CD4-positive, alpha-beta T cell treated with Interleukin-15 for 1 hour (primary cell): ENCODE data around the gene KMT2C.
A peak's percentile ranks its signal among the peaks of the same experiment; 100 is the strongest.

ENCODE experiments used
- DNase-seq: peaks from one replicate; pipeline ENCODE4 v3.0.0-alpha.2; 2020

Gene KMT2C

DNA sequence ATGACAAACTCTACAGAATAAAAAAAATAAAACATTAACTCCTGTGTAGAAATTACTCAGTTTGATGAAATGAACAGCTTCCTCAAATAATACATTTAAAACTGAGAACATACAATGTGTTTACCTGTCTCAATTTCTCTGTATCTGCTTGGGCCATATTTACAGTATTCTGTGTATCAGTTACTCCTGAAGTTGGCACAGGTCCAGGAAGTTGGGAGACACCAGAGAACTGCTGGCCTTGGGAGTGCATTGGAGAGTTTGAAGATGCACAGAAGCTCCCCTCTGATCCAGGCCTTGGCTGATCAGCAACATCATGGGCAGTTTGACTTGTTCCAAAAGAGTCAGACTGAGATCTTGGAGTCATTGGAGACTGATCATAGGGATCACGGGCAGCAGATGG is 255.2 kb downstream of the KMT2C start:
- no peak for DNase-seq

DNA sequence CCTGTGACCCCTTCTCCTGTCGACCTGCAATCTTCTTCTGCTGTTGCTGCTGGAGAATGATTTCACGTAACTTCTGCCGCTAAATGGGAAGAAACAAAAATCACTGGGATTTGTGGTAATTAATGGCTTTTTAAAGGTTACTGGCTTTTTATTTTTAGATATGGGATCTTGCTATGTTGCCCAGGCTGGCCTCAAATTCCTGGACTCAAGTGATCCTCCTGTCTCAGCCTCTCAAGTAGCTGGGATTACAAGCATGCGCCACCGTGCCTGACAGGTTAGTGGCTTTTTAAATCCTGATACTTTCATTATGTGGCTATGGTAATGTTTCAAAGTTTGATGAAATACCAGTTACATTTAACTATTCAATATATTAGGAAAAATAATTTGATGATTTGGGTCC is 255.8 kb downstream of the KMT2C start:
- no peak for DNase-seq

DNA sequence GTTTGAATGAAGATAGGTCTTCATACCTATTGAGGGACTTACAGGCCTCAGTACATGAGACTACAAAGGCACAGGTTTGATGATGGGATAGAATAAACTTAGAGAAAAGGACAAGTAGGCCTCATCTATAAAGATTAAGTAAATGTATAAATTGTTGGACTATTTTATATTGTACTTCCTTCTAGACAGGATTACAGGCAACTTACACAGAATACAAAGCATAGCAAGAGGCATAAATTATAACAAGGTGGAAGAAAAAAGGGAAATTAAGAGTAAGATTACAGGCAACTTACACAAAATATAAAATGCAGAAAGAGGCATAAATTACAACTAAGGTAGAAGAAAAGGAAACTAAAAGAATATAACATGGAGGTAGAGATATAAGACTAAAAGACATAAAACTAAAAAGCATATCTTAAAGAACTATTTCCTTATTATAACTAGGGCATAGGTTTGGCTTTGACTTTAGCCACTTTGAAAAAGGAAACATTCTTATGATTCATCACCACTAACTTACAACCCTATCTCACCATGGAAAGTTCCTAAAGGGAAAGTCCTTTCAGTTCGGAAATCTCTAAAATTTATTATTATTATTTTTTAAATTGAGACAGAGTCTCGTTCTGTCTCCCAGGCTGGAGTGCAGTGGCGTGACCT is 257.3 kb downstream of the KMT2C start:
- DNase-seq: no peak

DNA sequence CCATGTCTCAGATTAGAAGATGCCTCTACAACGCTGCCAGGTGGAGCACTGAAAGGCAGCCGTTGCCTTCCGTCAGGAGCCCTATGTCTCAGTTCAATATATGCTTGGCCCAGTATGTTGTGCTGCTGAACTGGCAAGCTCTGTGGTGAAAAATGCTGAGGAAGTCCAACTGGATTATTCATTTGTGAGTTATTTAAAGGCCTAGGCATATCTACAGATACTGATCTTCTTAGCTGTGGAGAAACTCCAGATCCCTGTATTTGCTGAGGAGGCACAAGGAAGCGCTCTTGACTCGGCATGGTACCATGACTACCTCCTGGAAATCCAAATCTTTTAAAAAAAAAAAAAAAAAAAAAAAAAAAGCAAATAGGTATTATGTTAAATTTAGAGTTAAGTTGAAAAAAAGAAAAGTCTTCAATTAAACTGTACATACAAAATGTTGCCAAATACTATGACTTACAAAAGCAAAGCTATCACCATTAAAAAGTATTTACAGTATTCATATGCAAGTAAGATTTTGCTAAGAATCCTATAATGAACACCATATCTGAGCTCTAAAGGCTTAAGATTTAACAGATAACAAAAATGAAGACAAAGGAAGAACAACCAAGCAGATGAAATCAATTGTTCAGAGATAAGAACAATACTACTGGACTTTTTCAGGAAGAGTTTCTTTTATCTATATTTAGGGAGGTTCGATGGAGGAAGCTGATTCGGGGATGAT is 258.0 kb downstream of the KMT2C start:
- no peak for DNase-seq

DNA sequence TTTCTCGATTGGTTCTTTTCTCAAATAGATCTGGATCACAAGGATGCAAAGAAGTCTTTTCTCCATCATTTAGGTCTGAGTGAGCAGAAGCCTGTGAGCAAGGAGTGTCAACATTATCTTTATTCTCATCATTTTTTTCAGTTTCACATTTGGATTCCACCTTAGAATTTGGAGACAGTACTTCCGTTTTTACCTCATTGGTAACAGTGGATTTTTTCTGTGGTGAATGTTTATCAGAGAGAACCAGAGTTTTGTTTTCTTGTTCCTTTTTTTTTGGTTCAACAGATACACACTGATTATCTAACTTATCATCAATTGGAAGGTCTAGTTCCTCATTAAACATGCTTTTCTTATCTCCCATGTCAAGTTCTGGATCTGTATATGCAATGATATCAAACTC is 259.0 kb downstream of the KMT2C start:
- DNase-seq: no peak

DNA sequence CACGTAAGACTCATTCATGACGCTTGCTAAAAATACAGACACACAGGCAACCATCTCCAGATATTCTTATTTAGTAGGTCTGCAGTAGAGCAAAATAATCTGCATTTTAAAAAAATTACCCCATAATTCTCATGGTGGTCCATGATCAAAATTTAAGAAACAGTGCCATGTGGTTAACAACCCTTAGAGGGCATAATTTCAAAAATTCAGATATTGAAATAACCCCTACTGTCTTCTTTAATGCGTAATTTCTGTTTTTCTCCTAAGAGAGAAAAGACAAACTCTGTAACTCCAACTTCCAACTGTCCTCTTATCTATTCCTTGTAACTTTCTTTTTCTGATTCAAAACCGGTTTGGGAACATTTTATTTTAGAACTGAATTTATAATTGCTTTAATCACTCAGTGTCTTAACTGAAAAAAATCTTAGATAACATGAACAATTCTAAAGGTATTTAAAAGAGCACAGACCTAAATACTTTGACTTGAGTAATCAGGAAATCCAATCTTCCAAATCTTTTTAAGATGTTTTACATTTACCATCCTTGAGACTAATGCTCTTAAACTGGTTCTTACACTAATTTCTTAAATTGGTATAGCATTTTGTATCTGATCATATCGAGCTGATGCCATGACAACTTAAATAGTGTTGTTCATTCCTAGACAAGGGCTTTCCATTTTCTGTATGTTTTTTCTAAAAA is 262.3 kb downstream of the KMT2C start:
- DNase-seq: no peak

DNA sequence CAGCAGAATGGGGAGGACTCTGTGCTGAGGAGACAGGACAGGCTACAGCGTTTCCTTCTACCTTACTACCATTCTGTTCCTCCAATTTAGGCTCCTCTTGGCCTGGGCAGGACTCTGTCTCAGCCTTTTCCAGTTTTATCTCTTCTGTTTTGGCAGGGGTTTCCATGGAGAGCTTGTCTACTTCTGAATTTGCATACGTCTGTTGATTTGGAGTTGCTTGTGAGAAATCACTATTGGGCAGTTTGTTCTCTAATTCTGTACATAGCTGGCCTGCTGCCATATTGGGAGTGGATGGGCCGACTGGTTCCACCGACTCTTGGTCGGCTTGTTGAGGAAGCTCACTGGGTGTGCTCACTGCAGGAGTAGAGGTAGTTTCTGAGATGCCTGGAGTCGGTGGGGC is 273.5 kb downstream of the KMT2C start:
- DNase-seq: no peak

DNA sequence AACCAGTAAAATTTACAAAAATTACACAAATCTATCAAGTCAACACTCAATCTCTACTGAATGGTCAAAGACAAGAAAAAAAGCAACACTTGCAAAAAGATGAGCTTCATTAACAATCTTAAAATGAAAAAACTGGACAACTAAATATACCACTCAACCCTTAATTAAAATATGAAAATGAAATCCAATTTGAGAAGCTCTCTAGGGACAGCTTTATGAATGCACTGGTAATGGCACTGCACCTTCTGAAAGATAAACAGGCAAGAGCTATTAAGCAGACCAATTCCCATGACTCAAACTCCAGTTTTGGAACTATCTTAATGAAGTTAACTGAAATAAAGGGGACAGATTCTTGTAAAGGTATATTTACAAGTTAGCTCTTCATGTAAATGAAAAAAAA is 274.6 kb downstream of the KMT2C start:
- no peak for DNase-seq

DNA sequence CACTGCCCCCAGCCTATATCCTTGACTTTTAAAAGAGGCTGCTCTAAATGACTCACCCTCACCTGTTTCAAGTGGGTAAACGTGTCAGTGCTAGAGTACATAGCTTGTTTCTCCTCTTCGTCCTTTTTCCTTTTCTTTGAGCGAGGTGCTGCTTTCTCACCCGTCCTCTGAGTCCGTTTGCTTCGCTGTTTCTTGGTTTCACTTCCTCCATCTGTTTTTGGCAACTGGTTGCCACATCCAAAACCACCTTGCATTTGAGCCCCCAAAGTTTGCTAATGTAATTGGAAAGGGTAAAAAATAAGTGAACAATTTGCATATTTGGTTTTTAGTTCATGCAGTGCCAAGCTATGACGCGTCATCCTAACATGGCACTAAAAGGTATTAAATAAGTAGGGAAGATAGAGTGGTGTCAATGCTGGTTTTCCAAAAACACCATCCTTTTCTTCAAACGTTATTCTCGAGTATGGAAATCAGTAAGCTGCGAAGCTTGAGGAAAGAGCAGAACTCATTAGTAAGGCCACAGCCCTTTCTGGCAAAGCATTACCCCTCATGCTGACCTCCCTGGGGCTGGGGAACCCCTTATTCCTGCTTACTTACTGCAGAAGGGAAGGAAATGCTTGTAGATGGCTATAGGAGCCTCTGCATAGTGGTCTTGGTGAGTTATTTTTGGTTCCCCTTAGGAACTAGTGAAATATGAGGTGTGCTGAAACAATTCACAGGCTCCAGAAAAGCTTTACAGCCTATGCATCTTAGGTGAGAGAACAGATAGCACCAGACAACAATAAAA is 276.8 kb downstream of the KMT2C start:
- peak; percentile 45 for DNase-seq

DNA sequence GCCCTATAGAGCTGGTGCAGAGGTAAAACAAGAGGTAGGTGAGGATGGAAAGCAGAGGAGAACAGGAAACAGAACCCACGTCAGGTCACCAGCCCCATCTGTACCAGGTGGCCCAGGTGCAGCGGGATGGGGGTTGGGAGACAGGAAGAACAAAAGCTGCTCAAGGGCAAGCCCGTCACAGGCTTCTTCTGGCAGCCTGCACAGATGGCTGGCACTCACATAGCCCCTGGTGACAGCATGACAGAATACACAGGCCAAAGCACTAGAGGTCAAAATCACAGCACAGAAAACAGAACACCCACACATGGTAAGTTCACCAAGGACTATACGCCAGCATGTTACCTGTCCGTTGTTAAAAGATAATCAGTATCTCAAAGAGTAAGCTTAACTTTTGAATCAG is 283.5 kb downstream of the KMT2C start:
- no peak for DNase-seq

DNA sequence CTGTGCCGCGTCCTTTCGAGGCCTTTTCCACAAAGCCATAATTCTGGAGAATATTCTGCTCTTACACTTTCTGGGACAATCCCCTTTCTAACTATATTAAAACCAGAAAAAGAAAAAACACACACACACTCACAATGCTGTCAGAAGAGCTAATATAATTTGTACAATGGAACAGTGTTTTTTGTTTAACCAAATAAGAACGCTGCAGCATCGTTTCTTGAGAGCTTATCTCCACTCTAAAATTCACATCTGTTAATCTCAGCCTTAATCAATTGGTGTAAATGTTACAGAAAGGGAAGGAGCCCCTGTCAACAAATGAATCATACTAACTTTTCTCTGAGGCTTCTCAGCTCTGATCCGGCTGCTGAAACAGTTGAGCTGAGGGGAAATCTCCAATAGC is 286.4 kb downstream of the KMT2C start:
- no peak for DNase-seq

DNA sequence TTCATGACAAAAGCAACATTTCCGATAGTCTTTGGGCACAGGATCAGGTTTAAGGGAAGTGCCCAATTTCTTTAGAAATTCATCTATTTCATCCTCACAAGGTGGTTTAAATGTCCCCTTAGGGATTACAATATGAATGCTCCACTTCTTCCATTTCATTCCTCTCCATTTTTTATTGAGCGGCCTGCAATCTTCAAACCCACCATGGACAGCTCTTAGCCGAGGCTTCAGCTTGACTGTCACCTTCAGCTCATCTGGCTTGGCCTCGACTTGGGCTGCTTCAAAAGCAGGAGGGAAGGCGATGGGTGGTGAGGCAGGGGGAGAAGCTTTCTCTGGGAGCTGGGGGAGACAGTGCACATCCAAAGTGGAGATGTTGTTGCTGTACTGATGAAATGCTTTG is 287.1 kb downstream of the KMT2C start:
- DNase-seq: no peak

DNA sequence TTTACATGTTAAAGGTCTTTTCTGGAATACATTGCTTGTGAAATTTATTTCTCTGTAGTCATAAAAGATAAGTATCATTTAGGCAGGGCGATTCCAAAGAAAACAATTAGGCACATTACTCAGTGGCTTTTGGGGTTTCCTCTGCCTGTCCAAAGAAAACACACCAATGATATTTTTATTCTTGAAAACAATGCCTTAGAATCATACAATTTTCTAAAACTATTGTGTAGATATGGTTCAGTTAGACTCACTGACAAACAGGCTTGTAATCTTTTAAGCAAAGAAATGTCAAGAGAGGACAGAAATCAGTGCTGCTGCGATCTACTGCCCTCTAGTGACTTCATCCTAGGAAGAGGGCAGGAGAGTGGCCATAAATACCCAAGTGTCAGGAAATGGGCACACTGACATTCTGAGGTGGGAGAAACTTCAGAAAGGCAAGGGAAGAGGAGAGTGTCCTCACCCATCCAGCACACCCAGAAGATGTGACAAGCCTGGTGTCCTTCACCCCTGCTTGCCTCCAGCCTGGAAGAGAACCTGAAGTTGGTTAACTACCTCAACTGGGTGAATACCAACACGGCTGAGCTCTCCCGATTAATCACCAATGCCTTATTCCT is 289.8 kb downstream of the KMT2C start:
- no peak for DNase-seq

DNA sequence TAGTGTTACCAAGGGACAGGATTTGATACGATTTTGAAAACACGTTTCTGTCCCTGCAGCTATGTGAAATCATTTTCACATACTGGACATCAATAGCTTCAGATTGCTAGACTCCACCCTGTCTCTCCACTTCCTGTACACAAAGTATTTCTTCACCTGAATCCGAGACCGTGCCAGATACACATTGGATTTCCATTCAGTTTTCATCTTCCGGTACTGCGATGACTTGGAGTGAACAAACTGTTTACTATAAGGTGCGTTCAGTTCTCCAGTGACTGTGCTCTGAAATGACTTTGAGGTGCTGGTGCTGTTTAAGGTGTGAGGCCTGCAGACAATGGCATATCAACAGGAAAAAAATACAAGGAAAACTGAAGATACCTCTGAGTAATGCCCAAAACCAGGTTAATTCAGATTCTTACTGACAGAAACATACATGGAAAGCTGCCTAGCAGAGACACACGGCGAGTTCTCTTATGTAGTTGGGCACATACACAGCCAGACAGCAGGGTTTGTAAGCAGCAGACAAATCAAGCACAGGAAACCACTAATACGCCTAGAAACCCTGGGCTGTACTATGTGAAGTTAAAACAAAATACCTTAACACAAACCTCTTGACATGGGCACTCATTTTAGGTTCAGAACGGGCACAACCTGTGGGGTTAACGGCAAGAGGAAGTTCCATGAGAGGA is 291.1 kb downstream of the KMT2C start:
- no peak for DNase-seq

DNA sequence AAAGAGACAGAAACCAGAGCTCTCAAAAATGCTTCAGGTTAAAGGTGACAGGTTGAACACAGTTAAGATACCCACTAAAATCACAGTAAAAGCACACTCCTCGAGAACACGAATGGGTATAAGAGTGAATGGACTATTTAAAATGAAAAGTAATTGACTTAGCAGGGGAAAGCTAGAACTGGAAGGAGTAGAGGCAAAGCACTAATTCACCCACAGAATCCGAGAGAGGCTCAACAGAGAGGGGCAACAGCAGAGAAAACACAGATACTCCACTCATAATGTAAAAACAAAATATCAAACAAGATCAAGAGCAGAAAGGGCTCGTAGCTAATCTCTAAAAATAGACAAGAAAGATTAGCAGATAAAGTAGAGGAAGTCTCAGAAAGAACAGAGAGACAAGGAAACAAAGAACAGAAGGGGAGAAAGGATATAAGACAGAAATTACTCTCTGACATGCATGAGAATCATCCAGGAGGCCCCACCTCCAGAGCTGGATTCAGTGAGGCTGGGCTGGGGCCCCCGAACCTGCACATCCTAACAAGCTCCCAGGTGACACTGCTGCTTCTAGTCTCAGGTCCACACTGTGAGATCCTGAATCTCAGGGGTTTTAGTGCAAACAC is 292.7 kb downstream of the KMT2C start:
- DNase-seq: no peak

DNA sequence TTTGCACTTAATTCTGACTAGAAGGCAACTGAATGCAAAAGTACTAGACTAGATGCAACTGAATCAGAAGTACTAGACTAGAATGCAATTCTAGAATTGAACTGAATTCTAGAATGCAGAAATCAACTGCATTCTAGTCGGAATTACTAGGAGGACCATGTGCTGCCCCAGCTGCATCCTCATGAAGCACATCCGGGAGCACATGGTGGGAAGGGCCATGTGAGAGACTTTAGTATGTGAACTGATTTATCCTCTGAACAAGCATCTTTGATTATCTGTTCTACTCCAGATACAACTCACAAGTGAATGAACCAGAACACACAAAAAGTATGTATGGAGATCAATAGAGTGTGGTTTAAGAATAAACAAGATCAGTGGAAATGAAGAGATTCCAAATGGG is 295.2 kb downstream of the KMT2C start:
- DNase-seq: no peak

DNA sequence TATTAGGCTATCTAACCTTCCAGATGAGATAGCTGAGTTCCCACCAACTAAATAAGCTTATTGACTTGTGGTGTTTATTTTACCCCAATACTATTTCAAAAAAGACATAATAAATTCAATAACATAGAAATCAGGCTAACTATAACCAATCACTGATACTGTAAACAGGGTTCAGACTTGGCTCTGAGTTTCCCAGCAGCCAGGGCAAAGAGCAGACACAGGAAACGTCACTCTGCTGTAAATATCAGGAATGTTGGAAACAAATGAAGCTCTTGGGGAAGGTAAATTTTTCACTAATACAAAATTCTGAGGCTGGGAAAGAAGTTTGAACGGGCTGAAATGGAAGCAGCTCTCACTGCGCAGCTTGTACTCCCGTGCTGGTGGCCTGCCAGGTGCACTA is 295.7 kb downstream of the KMT2C start:
- DNase-seq: no peak

DNA sequence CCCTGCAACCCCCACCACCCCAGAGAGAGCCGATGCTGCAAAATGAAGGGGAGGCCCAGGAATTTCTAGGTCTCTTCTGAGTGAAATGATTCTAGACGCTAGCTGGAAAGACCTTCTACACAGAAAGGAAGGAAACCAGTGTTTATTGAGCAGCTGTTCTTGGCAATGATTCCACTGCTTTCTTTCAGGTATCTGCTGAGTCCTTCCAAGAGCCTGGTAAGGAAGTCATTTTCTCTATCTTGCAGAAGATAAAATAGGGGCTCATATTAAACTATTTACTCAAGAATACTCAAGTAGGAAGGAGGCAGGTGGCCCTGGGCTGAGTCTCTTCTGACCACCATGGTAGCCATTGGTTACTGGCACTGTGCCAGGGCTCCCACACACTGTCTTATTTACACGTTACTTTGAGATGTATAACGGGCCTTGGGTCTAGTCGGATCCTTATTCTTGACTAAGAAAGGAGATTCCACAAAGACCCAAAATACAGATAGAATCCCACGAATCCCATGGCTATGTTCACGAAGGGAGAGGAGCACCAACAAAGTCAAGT is 298.3 kb downstream of the KMT2C start:
- no peak for DNase-seq

DNA sequence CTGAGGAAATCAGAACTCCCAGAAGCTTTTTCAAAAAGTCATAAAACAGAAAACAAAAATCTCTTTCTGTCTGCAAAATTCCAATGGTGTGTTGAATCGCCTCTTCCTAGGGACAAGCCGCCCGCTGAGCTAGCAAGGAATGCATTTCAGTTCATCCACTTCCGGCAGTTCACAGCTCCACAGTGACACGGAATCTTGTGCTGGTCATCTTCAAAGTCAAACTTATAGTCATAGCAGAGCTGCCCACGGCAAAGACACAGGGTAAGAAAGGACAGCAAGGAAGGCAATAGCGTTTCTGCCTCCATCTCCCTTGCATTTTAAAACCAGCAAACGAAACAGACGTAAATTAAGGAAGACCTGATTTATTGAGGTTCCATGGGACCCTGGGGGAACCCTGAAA is 299.1 kb downstream of the KMT2C start:
- DNase-seq: no peak

DNA sequence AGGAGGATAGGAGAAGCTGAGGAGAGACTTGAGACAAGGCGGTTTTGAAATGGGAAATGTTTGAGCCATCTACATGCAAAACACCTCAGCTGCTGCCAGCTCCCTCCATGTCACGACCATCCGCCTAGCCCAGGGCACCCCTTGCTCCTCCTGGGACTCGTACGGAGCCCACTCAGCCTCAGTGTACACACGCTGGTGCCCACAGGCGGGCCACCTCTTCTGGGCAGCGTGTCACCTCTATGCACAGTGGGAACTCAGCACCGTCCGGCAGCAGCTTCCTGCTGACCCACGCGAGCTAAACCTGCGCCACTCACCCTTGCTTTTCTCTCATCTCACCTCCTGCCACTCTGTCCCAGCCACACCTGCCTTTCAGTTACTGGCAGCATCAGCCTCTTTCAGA is 302.0 kb downstream of the KMT2C start:
- DNase-seq: no peak

DNA sequence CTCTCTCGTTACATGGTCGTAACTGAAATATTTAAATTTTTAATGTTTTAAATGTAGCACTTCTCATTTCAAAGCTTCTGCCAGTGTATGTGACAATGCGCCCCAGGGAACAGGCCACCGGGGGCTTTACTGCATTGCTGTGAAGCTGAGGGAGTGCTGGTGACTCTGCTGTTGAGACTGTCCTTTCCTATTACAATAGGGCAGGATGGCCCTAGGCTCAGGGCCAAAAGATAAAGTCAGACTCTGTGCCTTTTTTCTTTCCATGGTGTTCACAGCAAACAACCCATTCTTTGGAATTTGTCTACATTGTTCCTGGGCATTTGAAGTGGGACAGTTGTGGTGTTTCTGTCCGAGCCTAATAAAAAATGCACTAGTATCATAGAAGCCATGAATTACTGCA is 303.0 kb downstream of the KMT2C start:
- no peak for DNase-seq
